ENCODE data around the gene PLD4.

Gene PLD4

DNA sequence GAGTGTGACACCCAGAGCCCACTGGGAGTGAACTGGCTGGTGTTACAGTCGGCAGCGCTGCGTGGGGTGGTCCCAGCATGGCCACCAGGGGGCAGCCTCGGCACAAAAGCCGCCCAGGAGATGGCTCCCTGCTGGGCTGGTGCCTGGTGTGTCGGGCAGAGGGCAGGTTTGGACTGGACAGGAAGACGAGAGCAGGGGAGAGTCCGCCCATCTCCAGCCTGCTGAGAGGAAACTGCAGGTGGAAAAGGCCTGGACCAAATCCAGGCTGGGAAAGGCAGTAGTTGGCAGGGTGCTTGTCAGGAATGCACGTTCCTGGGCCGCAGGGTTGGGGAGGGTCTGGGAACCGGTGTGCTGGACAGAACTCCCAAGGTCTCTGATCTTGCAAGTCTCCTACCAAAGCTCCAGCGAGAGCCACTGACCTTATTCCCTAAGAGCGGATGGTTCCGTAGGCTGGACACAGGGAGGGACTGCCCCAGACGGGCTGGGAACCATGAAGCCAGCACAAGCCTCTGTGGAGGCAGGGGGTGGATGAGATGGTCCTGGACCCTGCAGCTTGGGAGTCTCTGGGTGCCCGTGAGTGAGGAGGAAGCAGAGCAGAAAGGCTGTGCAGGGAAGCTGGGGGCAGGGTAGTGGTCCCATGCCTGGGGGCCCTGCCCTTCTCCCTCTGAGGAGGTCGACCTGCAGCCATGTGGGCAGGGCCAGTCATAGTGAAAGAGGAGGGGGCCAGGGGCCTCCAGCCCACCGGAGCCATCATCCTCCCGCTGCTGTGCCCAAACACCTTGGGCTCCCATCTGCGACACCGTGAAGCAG lies 51.7 kb downstream of the PLD4 start:
- DNase-seq = peak; percentile 83

DNA sequence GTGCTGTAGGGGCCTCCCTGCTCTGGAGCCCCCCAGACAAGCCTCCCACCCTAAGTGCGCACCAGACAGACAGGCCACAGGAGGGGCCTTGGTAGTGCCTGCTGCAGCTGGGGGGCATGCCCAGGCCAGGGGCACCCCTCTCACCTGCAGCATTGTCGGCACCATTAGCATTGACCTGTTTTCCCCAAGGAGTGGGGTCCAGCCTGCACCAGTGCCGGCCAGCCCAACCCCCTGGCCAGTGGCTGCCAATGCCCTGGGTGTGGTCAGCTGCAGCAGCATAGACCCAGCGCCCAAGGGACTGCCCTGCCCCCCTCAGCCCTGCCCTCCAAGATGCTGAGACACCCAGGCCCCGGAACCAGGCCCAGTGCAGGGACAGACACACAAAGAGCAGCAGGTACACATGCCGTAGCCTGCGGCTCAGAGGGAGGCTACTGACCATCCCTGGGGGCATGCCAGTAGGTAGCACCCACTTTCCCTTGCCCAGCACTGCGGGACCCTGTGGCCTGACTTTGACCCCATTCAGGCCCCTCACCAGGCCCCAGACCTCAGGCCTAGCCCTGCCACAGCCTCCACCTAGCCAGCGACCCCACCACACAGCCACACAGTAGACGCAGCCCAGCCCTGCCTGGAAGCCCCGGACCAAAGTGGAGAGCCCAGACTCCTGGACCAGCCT lies 52.5 kb downstream of the PLD4 start:
- DNase-seq = no peak

DNA sequence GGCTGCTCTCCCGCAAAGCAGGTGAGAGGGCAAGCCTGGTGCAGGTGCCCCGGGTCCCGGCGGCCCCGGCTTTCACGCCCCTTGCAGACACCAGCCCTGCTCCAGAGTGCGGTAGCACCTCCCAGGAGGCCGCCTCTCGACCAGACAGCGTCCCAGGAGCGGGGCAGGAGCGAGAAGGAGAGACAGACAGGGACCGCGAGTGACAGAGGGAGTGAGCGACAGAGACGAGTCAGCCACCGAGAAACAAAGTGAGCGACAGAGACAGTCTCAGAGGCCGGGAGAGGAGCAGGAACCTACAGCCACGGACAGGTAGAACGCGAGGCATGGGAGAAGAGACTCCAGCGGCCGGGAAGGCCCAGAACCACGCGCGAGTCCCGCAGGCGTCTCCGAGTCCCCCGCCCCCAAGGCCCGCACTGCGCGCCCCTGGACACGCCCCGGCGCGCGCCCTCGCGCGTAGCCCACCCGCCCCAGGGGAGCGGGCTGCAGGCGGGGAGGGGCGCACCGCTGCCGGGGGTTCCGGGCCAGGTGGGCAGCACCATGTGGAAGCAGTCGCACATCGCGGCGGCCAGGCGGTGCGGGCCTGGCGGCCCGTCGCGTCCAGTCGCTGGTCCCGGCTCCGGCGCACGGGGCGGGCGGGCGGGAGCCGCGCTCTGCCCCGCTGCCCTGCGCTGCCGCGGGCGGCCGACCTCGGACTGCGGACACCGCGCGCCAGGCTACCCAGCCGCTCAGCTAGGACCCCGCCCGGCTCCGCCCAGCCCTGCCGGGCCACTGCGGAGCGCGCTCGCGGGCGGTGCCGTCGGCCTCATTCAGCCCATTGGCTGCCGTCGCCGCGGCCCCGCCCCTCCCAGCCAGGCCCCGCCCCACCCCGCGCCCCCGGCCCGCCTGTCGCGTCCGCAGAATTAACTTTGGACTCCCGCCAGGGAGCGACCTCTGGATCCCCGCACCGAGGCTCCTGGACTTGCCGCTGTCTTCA lies 53.3 kb downstream of the PLD4 start, which contains the start of gene AHNAK2:
TSS of gene AHNAK2 (minus strand) at position 694 of the 973 bp plus-strand sequence. CDS start at position 557, 137 bp downstream.
- DNase-seq = peak; percentile 69

DNA sequence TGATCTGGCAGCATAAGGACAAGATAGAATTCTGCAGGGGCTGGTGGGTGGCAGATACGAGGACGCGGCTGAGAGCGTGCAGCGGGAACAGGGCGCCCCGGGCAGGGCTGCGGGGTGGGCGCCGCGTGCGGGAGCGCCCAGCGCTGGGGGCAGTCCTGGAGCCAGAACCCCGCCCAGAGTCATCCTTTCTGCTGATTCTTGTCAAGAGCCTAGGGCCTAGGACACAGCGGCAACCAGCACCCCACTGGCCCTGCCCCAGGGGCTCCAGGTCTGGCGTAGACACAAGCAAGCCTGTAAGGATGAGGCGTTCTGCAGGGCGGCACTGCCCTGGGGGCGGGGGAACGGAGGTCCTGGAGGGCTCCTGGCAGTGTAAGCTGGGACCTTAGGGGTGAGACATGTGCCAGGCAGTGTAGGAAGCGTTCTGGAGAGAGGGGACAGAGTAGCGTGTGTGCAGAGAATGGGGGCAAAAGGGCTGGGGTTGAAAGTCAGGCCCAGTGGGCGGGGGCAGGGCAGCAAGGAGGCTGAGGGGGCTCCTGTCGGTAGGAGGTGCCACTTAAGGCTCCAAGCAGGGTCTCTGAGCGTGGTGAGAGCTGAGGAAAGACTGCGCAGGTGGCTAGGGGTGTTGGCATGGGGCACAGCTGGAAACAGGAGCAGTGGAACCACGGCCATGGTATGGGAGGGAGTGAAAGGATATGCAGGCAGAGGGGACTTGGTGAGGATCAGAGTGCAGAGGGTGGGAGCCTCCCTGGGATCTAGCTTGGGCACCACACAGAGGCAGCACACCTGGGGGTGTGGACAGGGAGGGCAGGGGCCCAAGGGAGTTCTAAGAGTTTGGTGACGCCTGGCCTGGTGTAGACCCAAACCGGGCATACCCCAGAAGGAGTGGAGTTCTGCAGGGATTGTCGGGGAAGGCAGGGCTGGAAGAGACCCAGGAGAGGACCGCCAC lies 54.3 kb downstream of the PLD4 start:
- peak; percentile 67 for DNase-seq

DNA sequence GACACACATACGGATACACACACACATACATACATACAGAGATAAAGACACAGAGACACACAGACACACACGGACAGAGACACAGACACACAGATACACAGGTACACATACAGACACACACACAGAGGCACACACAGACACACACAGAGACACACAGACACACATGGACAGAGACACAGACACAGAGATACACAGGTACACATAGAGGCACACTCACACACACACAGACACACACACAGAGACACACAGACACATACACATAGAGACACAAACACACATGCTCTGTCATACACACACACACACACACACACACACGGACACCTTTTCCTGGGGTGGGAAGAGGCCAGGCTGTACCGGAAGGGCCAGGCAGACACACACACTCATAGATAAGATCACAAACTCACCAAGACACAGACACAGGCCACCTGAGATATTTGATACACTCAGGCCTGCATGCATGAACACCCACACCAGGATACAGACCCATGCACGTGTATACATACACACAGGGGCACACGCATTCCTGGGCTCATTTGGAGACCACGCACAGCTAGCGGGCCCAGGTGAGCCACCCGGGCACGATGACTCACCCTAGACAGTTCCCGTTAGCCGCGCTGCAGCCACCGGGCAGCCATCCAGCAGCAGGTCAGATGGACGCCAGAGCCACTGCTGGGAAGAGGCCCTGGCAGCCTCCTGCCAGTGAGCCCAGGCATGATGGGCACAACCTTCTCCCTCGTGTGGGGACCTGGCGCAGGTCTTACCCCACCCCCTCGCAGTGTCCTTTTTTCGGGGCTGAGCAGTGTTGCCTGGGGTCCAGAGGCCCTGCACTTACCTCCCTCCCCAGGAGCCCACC lies 55.3 kb downstream of the PLD4 start:
- no peak for DNase-seq

DNA sequence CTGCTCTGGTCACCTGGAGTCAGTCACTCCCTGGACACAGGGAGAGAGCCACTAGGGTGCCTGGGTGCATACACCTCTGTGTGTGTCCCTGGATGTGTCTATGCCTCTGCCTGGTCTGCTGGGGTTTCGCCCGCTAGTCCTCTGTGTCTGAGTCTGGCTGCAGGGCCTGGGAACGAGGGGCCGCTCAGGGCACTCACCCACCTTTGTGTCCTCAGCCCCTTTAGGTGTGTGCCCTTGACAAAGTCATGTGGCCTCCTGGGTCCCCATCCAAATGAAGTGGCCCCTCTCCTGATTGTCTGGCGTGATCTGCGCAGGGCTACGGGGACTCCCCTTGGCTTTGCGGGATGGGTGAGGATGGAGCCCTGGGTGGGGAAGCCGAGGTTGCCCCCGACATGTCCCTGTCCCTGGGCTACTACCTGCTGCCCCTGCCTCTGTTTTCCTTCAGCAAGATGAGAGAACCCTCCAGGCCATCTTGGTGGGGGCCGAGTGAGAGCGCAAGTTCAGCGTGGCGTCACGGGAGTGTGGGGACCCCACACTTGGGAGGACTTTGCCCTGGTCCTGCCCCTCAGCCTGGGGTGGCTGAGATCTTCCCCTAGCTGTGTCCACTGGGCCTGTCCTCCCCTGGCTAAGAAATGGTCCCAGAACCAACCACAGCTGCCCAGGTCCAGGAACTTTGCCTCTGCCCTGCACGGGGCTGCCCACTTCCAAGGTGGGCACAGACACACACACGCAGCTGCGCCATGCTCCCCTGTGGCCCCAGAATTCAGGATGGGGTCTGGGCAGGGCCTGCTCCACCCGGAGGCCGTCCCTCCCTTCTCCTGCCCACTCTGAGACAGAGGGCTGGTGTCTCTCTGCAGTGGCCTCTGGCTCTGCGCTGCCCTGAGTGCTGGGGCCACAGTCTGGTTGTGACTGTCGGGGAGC lies 56.2 kb downstream of the PLD4 start:
- no peak for DNase-seq

GRCh38 chr14:104981699-104982541 lies 57.2 kb downstream of the PLD4 start:
- peak; percentile 49 for DNase-seq

DNA sequence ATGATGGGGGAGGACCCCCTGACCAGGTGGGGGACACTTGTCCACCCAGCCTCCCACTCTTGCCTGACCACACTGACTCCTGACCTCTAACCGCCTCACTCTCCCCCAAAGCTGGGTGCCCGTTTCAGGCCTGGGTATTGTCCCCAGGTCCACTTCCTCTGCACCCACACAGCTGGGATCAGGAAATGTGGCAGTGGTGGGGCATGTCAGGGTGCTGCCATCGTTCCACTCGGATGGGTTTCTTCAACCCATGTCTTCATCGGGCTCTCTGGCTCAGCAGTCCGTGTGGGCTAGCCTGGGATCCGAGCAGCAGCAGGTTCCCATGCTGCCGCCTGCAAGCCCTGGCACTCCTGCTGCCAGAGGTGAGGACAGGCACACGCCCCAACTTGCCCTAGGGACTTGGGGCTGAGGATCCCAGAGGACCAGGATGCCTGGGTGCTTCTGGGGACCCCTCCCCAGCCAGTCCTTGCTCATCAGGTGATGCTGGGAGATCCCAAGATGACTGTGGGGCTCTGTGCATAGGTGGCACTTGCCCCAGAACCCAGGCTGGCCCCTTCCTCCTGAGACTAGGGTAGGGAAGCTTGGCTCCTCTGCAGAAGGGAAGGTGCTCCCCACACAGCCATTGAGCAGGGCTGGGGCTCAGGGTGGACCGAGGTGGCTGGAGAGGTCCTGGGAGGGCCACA lies 58.0 kb downstream of the PLD4 start:
- DNase-seq = no peak

All from retina (tissue), 1 donor.